IPS-18c (cell line): ENCODE data around the gene INCENP.
A peak's percentile ranks its signal among the peaks of the same experiment; 100 is the strongest.

Source experiments
- H3K4me3 ChIP-seq: 2 replicates; pipeline ENCODE4 v1.7.0; 2013; ENCODE audit warnings: low read depth, mild to moderate bottlenecking, low read length, moderate library complexity; ENCODE audit not compliant: insufficient read depth
- H3K9me3 ChIP-seq: one replicate; pipeline ENCODE4 v1.6.1; 2013; ENCODE audit warnings: mild to moderate bottlenecking, low read length, moderate library complexity; ENCODE audit not compliant: control insufficient read depth, insufficient read depth

Gene INCENP

GRCh38 chr11:62119569-62119968, 4.2 kb upstream of the INCENP start:
- H3K4me3 ChIP-seq: no peak overlapping the region
- no peaks in the 10 kb centered on the region for H3K9me3 ChIP-seq

- Histone ChIP-seq H3K9me3 (no peaks in the 10 kb centered on the region), H3K4me3 (no peak overlapping the region)
Measured at GRCh38 chr11:62120001-62120400, 3.8 kb upstream of the INCENP start.

- no peak overlapping the region for H3K4me3 ChIP-seq
Measured at GRCh38 chr11:62120431-62120830, 3.4 kb upstream of the INCENP start.

GRCh38 chr11:62122076-62122475, 1.7 kb upstream of the INCENP start:
- Histone ChIP-seq H3K4me3 (no peak overlapping the region), H3K9me3 (no peaks in the 10 kb centered on the region)

More at GRCh38 chr11:62120431-62120830, 3.4 kb upstream of the INCENP start:
- H3K9me3 ChIP-seq: no peaks in the 10 kb centered on the region

GRCh38 chr11:62124186-62125113, 639 bp downstream of the INCENP start:
- H3K9me3 ChIP-seq: no peaks in the 10 kb centered on the region
- H3K4me3 ChIP-seq: peak overlapping the region; percentile 97

- H3K4me3 ChIP-seq: peak overlapping the region; percentile 97
- no peaks in the 10 kb centered on the region for H3K9me3 ChIP-seq
Measured at GRCh38 chr11:62125316-62125715, 1.5 kb downstream of the INCENP start.

GRCh38 chr11:62125881-62126280, 2.1 kb downstream of the INCENP start:
- no peaks in the 10 kb centered on the region for H3K9me3 ChIP-seq
- H3K4me3 ChIP-seq: no peak overlapping the region

GRCh38 chr11:62127426-62127825, 3.6 kb downstream of the INCENP start:
- Histone ChIP-seq H3K4me3 (no peak overlapping the region), H3K9me3 (no peaks in the 10 kb centered on the region)

- Histone ChIP-seq H3K9me3 (no peaks in the 10 kb centered on the region), H3K4me3 (no peak overlapping the region)
Measured at GRCh38 chr11:62127941-62128770, 4.3 kb downstream of the INCENP start.

GRCh38 chr11:62128835-62129234, 5.0 kb downstream of the INCENP start:
- Histone ChIP-seq H3K4me3 (no peak overlapping the region), H3K9me3 (no peaks in the 10 kb centered on the region)

- H3K4me3 ChIP-seq: no peak overlapping the region
- no peaks in the 10 kb centered on the region for H3K9me3 ChIP-seq
Measured at GRCh38 chr11:62129590-62130282, 5.9 kb downstream of the INCENP start.

GRCh38 chr11:62130283-62131169, 6.7 kb downstream of the INCENP start:
- Histone ChIP-seq H3K9me3 (no peaks in the 10 kb centered on the region), H3K4me3 (no peak overlapping the region)

- Histone ChIP-seq H3K4me3 (no peak overlapping the region), H3K9me3 (no peaks in the 10 kb centered on the region)
Measured at GRCh38 chr11:62131170-62131464, 7.3 kb downstream of the INCENP start.

GRCh38 chr11:62132191-62132590, 8.4 kb downstream of the INCENP start:
- no peak overlapping the region for H3K4me3 ChIP-seq
- no peaks in the 10 kb centered on the region for H3K9me3 ChIP-seq

GRCh38 chr11:62132689-62133293, 9.0 kb downstream of the INCENP start:
- Histone ChIP-seq H3K9me3 (no peaks in the 10 kb centered on the region), H3K4me3 (no peak overlapping the region)

- no peaks in the 10 kb centered on the region for H3K9me3 ChIP-seq
- H3K4me3 ChIP-seq: no peak overlapping the region
Measured at GRCh38 chr11:62133328-62134065, 9.7 kb downstream of the INCENP start.
